DMS114 treated with DMSO at 0.1 percent for 48 hours (cell line): Measurements from ENCODE around the gene CDC42BPB.

ENCODE experiments used
- DNase-seq: peaks from one replicate; lab custom pipeline; 2025; ENCODE audit not compliant: unreplicated experiment; lab: John Stamatoyannopoulos, UW

The CDC42BPB gene

GRCh38 chr14:102883089-102883541 is 174.2 kb downstream of the CDC42BPB start:
- no peak for DNase-seq
